Breast epithelium (tissue), 4 donors: ENCODE measurements around the gene MLLT1. TPM values are rescaled to one million over a fixed set of nuclear protein-coding genes. Genes with fewer than 3 reads are reported as not detected.

Source experiments
- DNase-seq, 2 donors: peaks; one replicate each; pipeline ENCODE4 v3.0.0-alpha.2; 2019; ENCODE audit warnings: low spot score in 2 of 2
- H3K27ac ChIP-seq, 2 donors: fragments of 200-600 bp; sonication (generic) in 1 of 2; one replicate each; pipeline ENCODE4 v1.5.1; 2016 to 2019; ENCODE audit warnings: mild to moderate bottlenecking in 1 of 2
- H3K27me3 ChIP-seq, 2 donors: fragments of 200-600 bp; sonication (generic) in 1 of 2; one replicate each; pipeline versions ENCODE4 v1.5.1 to v1.6.0; 2017 to 2019; ENCODE audit warnings: control low read depth in 1 of 2, mild to moderate bottlenecking in 1 of 2
- H3K36me3 ChIP-seq: fragments of 200-600 bp; one replicate; pipeline ENCODE4 v1.5.1; 2019
- H3K4me1 ChIP-seq, 2 donors: fragments of 200-600 bp; sonication (generic); one replicate each; pipeline ENCODE4 v1.5.1; 2016 to 2019; ENCODE audit warnings: control low read depth in 1 of 2
- H3K4me3 ChIP-seq, 3 donors: fragments of 200-600 bp; sonication (generic); 1 replicate in 2 of 3; 2 replicates in 1 of 3; pipeline ENCODE4 v1.5.1; 2016 to 2019; ENCODE audit warnings: mild to moderate bottlenecking in 3 of 3, moderate library complexity in 2 of 3
- H3K9me3 ChIP-seq, 2 donors: fragments of 200-600 bp; sonication (generic) in 1 of 2; one replicate each; pipeline ENCODE4 v1.5.1; 2016 to 2019; ENCODE audit warnings: control low read depth in 1 of 2
- POLR2A ChIP-seq: fragments of 450-650 bp; IDR thresholded peaks from one replicate; pipeline ENCODE4 v1.6.1; 2016; ENCODE audit warnings: antibody characterized with exemption, mild to moderate bottlenecking, moderate library complexity
- POLR2AphosphoS5 ChIP-seq, 3 donors: sonication (generic); formaldehyde crosslinking; IDR thresholded peaks; one replicate each; pipeline ENCODE4 v1.6.1; 2017; ENCODE audit warnings: antibody characterized with exemption in 3 of 3
- intact Hi-C: fragments of 100-400 bp; cut with DNase I; formaldehyde crosslinking; loops from one replicate; pipeline ENCODE4 v1.15.1; 2023; ENCODE audit warnings: low total_unique reads
- total RNA-seq, 3 donors: library from RNA; depleted of rRNA; stranded (reverse); fragments of >200 nt; gene quantifications; one replicate each; pipeline ENCODE4 v1.1.0, GENCODE V29; 2016
- TF ChIP-seq, protein P1 (sequence below), 3 donors: fragments of 450-650 bp; IDR thresholded peaks; one replicate each; pipeline ENCODE4 v1.5.1; 2016 to 2017; ENCODE audit warnings: antibody characterized with exemption in 3 of 3, mild to moderate bottlenecking in 3 of 3, moderate library complexity in 3 of 3

MLLT1 gene, protein sequence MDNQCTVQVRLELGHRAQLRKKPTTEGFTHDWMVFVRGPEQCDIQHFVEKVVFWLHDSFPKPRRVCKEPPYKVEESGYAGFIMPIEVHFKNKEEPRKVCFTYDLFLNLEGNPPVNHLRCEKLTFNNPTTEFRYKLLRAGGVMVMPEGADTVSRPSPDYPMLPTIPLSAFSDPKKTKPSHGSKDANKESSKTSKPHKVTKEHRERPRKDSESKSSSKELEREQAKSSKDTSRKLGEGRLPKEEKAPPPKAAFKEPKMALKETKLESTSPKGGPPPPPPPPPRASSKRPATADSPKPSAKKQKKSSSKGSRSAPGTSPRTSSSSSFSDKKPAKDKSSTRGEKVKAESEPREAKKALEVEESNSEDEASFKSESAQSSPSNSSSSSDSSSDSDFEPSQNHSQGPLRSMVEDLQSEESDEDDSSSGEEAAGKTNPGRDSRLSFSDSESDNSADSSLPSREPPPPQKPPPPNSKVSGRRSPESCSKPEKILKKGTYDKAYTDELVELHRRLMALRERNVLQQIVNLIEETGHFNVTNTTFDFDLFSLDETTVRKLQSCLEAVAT
- total RNA-seq, result 10 to 100 TPM; 13.6 to 16.4 (median 13.8) TPM

DNA sequence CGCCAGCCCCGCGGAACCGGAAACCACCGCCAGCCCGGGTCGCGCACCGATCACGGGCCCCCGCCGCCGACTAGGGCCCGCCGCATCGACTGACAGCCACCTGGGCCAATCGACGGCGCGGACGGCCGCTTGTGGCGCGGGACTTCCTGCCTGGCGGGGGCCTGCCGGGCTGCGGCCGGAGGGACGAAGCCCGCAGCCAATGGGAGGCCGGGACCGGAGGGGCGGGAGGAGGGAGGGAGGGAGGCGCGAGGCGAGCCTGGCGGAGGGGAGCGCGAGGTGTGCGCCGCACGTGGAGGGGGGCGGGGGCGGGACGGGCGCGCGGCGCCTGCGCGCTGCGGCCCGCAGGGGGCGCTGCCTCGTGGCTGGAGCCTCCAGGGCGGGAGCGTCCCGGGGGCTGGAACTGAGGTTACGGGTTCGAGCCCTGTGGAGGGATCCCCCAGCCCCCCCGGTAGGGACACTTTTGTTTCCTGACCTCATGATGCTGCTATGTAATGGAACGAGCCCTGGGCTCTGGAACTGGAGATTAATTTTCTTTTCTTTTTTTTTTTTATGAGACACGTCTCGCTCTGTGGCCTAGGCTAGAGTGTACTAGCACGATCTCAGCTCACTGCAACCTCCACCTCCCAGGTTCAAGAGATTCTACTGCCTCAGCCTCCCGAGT is at the start of gene MLLT1:
MLLT1 (minus strand) TSS at position 45 of the 661 bp plus-strand sequence. CDS start 191 bp downstream, outside the sequence.
- DNase-seq, result peak; percentile 95 to 96
- no peaks in the 10 kb centered on the region for H3K27me3 ChIP-seq

DNA sequence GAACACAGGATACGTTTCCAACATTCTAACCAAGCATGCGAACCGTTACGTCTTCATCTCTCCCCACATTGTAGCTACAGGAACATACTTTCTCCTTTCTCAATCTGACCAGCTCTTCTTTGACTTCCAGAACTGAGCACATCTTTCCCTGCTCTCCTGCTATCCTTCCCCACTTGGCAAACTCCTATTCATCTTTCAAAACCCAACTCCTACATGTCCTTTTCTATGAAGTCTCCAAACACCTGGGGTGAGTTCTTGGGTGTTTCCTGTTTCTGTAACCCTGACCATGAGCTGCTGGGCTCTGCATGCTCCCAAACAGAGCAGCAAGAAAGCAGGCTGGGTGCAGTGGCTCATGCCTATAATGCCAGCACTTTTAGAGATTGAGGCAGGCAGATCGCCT is 47.0 kb upstream of the MLLT1 start:
- Histone ChIP-seq H3K27ac (no peak overlapping the region), H3K4me3 (no peak overlapping the region), H3K4me1 (no peaks in the 10 kb centered on the region), H3K9me3 (no peaks in the 10 kb centered on the region), H3K27me3 (peaks cover 0 to 8% of the 10 kb centered on the region in 2 donors), H3K36me3 (no peaks in the 10 kb centered on the region)
- DNase-seq, result no peak
- TF ChIP-seq, protein P1, sequence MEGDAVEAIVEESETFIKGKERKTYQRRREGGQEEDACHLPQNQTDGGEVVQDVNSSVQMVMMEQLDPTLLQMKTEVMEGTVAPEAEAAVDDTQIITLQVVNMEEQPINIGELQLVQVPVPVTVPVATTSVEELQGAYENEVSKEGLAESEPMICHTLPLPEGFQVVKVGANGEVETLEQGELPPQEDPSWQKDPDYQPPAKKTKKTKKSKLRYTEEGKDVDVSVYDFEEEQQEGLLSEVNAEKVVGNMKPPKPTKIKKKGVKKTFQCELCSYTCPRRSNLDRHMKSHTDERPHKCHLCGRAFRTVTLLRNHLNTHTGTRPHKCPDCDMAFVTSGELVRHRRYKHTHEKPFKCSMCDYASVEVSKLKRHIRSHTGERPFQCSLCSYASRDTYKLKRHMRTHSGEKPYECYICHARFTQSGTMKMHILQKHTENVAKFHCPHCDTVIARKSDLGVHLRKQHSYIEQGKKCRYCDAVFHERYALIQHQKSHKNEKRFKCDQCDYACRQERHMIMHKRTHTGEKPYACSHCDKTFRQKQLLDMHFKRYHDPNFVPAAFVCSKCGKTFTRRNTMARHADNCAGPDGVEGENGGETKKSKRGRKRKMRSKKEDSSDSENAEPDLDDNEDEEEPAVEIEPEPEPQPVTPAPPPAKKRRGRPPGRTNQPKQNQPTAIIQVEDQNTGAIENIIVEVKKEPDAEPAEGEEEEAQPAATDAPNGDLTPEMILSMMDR (IDR thresholded peaks at IDR 0.05), result no peak
- TF ChIP-seq POLR2AphosphoS5 (IDR thresholded peaks at IDR 0.05) (no peak), POLR2A (no peak)
- intact Hi-C loops, result no loop called here

More for the DNA sequence above, at the start of gene MLLT1:
- peak in 1 of 3 donors; percentile 76 for TF ChIP-seq POLR2AphosphoS5 (IDR thresholded peaks at IDR 0.05)
- no peak for TF ChIP-seq POLR2A
- TF ChIP-seq, protein P1 (IDR thresholded peaks at IDR 0.05), result peak in 1 of 3 donors; percentile 33
- intact Hi-C loops, result no loop called here
- peak within 1 kb of the TSS; percentile 81 to 93 for H3K27ac ChIP-seq
- H3K36me3 ChIP-seq, result no peaks in the 10 kb centered on the region
- peaks cover 15 to 20% of the 10 kb centered on the region in 2 donors for H3K4me1 ChIP-seq
- no peaks in the 10 kb centered on the region for H3K9me3 ChIP-seq
- peak within 1 kb of the TSS; percentile 78 to 98 (median 90) for H3K4me3 ChIP-seq

DNA sequence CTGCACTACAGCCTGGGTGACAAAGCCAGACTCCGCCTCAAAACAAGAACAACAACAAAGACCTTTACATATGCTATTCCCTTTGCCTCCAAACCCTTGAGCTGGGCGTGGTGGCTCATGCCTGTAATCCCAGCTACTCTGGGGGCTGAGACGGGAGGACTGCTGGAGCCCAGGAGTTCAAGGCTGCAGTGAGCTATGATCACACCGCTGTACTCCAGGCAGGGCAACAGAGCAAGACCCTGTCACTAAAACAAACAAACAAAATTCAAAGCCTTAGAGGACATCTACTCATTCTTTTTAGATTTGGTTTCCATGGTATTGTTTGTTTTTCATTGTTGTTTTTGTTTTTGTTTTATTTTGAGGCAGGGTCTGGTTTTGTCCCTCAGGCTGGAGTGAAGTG is 45.8 kb upstream of the MLLT1 start:
- Histone ChIP-seq H3K27ac (no peak overlapping the region), H3K4me1 (no peaks in the 10 kb centered on the region), H3K9me3 (no peaks in the 10 kb centered on the region), H3K36me3 (no peaks in the 10 kb centered on the region), H3K4me3 (no peak overlapping the region), H3K27me3 (peaks cover 0 to 10% of the 10 kb centered on the region in 2 donors)
- no peak for DNase-seq
- intact Hi-C loops, result no loop called here
- no peak for TF ChIP-seq POLR2A
- TF ChIP-seq POLR2AphosphoS5 (IDR thresholded peaks at IDR 0.05), result no peak
- TF ChIP-seq, protein P1 (IDR thresholded peaks at IDR 0.05), result no peak

DNA sequence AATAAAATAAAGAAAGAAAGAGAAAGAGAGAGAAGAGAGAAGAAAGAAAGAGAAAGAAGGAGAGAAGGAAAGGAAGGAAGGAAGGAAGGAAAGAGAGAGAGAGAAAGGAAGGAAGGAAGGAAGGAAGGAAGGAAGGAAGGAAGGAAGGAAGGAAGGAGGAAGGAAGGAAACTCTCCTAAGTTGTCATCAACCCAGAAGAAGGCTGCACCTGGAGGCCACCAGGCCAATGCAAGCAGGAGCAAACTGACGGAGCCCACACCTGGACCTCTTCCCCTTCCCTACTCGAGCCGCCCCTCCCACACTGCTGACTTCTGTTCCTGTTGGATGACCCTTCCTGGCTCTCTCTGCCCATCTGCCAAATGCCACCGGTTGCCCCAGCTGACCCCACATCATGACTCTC is 45.0 kb upstream of the MLLT1 start:
- TF ChIP-seq POLR2A (no peak), POLR2AphosphoS5 (IDR thresholded peaks at IDR 0.05) (no peak)
- TF ChIP-seq, protein P1 (IDR thresholded peaks at IDR 0.05), result no peak
- H3K4me1 ChIP-seq, result no peaks in the 10 kb centered on the region
- H3K27ac ChIP-seq, result no peak overlapping the region
- no peak overlapping the region for H3K4me3 ChIP-seq
- intact Hi-C loops, result no loop called here
- peaks cover 0 to 14% of the 10 kb centered on the region in 2 donors for H3K27me3 ChIP-seq
- DNase-seq, result no peak
- no peaks in the 10 kb centered on the region for H3K9me3 ChIP-seq
- H3K36me3 ChIP-seq, result no peaks in the 10 kb centered on the region
